Activated CD8-positive, alpha-beta T cell treated with anti-CD3 and anti-CD28 coated beads, Interleukin-2, amount 10 ng/mL, durations not matched to agents 7 days and 5 days (primary cell): ENCODE data around the gene KCNK4. TPM values are rescaled to one million over a fixed set of nuclear protein-coding genes. Genes with fewer than 3 reads are reported as not detected.

Source experiments
- ATAC-seq: fragments of 150-1000 bp; cut with Tn5 transposase; one replicate; pipeline ENCODE4 v1.10.0; 2021; ENCODE audit warnings: moderate library complexity
- CTCF ChIA-PET: fragments of 350-600 bp; sonication (Branson Sonifier 250); formaldehyde crosslinking; loops from one replicate; lab custom pipeline; 2021; ENCODE audit warnings: antibody characterized with exemption; lab: Charles Lee
- POLR2A ChIA-PET: fragments of 350-600 bp; sonication (Branson Sonifier 250); formaldehyde crosslinking; loops from one replicate; lab custom pipeline; 2021; ENCODE audit warnings: antibody characterized with exemption; lab: Charles Lee
- DNase-seq: peaks from one replicate; pipeline ENCODE4 v3.0.0-alpha.2; 2020
- H3K27ac Mint-ChIP-seq: one replicate; pipeline ENCODE4 v1.8.0; 2021; ENCODE audit warnings: mild to moderate bottlenecking, mixed read lengths
- H3K27me3 Mint-ChIP-seq: one replicate; pipeline ENCODE4 v1.8.0; 2021; ENCODE audit warnings: low read depth, mixed read lengths
- H3K36me3 Mint-ChIP-seq: one replicate; pipeline ENCODE4 v1.8.0; 2021; ENCODE audit warnings: low read depth, mixed read lengths
- H3K4me1 Mint-ChIP-seq: one replicate; pipeline ENCODE4 v1.8.0; 2021; ENCODE audit warnings: low read depth, mixed read lengths
- H3K4me3 Mint-ChIP-seq: one replicate; pipeline ENCODE4 v1.8.0; 2021; ENCODE audit warnings: mild to moderate bottlenecking, mixed read lengths
- H3K9me3 Mint-ChIP-seq: one replicate; pipeline ENCODE4 v1.8.0; 2022; ENCODE audit warnings: mixed read lengths; ENCODE audit not compliant: insufficient read depth
- total RNA-seq, 2 experiments: library from RNA; stranded (reverse); gene quantifications; one replicate each; pipeline ENCODE4 v1.2.3, GENCODE V29; 2021

The KCNK4 gene
- total RNA-seq, 2 experiments from 2014 or later = not detected

DNA sequence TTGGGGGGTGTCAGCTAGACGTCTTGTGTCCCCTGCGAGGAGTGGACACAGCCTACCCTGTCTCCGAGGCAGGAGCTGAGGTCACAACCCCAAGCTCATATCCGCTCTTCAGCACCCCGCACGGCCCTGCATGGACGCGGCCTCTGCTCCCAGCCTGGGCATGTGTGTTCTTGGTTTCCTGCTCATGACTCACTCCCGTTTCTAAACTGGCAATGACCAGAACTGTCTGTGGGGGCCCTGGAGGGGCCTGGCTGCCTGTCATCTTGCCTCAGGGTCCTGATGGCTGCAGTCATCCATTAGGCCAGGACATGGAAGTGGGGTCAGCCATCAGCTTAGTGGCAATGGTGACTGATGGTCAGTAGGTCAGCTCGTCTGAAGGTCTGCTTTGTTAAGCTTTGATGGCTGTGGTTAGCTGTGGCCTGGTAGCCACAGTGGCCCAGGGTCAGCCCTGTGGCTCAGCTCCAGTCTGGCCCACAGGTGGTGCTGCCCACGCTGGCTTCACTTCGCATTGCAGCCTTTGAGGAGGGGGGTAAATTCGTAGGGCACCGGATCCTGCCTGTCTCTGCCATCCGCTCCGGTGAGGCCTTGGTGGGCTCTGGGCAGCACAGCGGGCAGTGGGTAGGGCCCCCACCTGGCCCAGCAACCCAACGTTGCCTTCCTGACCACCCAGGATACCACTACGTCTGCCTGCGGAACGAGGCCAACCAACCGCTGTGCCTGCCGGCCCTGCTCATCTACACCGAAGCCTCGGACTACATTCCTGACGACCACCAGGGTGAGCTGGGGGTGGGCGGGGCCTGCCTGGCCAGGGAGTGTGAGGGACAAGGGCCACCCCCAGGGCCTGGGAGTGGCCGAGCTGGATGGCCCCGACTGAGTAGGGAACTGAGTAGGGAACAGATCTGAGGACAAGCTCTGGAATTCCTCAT is 27.8 kb upstream of the KCNK4 start:
- CTCF ChIA-PET = interaction anchor here (2.5 to 9.5 kb wide), 2 partner anchors 11 to 12 kb away, joined by 10 to 63 read pairs; partner anchors contain the start of gene PLCB3
- no peak overlapping the region for H3K27ac Mint-ChIP-seq

DNA sequence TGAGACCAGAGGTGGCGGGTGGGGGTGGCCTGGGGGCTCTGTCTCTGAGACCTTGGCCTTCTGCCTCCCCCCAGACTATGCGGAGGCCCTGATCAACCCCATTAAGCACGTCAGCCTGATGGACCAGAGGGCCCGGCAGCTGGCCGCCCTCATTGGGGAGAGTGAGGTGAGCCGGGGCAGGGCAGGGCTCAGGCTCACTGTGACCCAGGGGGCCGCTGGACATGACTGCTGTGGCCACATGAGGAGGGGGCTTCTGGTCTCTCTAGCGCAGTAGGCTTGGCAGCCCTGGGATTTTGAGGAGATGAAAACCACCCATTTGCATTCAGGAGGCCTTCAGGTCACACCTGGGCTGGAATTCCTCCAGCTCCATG is 27.2 kb upstream of the KCNK4 start:
- POLR2A ChIA-PET = interaction anchor here (1.2 to 2.4 kb wide), 3 partner anchors 12 to 19 kb away, joined by 3 to 7 read pairs (median 4); partner anchors contain the start of gene PLCB3

More for the DNA sequence above, 27.8 kb upstream of the KCNK4 start:
- DNase-seq (no peak), ATAC-seq (no peak)
- Mint-ChIP-seq H3K9me3 (no peaks in the 10 kb centered on the region), H3K4me1 (peaks cover 17% of the 10 kb centered on the region), H3K27me3 (no peaks in the 10 kb centered on the region), H3K4me3 (no peak overlapping the region), H3K36me3 (peaks cover 23% of the 10 kb centered on the region)
- POLR2A ChIA-PET = interaction anchor here (0.7 to 2.4 kb wide), 5 partner anchors 11 to 77 kb away, joined by 3 to 7 read pairs (median 4); partner anchors contain the start of genes FERMT3 and PLCB3

DNA sequence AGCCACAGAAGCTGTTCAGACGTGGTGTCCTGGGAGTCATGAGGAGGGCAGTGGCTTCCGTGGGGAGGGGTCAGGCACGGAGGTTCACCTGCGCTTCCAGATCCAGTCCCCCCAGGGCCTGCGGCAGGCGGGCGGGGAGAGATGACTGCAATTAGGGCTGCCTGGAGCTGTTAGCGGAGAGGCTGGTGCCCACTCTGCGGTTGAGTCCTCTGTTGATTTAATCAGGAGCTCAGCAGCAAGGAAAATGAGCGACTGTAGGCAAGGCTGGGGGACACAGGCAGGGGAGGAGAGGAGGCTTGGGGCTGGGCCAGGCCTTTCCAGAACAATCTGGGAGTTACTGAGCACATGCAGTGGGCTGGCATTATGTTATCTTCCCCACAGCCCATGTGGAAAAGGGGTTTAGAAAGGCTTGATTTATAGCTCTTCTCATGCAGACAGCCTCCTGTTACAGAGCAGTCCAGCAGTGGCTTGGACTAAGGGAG is 26.7 kb upstream of the KCNK4 start:
- ChIA-PET POLR2A (interaction anchor here (1.2 to 2.4 kb wide), 3 partner anchors 12 to 19 kb away, joined by 3 to 7 read pairs (median 4); partner anchors contain the start of gene PLCB3), CTCF (interaction anchor here (9.5 kb wide), 1 partner anchor 13 kb away, joined by 63 read pairs; the partner anchor contains the start of gene PLCB3)
- Mint-ChIP-seq H3K27me3 (no peaks in the 10 kb centered on the region), H3K27ac (no peak overlapping the region), H3K9me3 (no peaks in the 10 kb centered on the region), H3K36me3 (peaks cover 28% of the 10 kb centered on the region), H3K4me1 (peaks cover 22% of the 10 kb centered on the region), H3K4me3 (no peak overlapping the region)
- ATAC-seq (no peak), DNase-seq (no peak)

More for the DNA sequence above, 27.2 kb upstream of the KCNK4 start:
- Mint-ChIP-seq H3K27me3 (no peaks in the 10 kb centered on the region), H3K36me3 (peaks cover 28% of the 10 kb centered on the region), H3K9me3 (no peaks in the 10 kb centered on the region), H3K4me1 (peaks cover 24% of the 10 kb centered on the region), H3K27ac (no peak overlapping the region), H3K4me3 (no peak overlapping the region)
- ATAC-seq (no peak), DNase-seq (no peak)
- CTCF ChIA-PET = interaction anchor here (9.5 kb wide), 1 partner anchor 13 kb away, joined by 63 read pairs; the partner anchor contains the start of gene PLCB3

DNA sequence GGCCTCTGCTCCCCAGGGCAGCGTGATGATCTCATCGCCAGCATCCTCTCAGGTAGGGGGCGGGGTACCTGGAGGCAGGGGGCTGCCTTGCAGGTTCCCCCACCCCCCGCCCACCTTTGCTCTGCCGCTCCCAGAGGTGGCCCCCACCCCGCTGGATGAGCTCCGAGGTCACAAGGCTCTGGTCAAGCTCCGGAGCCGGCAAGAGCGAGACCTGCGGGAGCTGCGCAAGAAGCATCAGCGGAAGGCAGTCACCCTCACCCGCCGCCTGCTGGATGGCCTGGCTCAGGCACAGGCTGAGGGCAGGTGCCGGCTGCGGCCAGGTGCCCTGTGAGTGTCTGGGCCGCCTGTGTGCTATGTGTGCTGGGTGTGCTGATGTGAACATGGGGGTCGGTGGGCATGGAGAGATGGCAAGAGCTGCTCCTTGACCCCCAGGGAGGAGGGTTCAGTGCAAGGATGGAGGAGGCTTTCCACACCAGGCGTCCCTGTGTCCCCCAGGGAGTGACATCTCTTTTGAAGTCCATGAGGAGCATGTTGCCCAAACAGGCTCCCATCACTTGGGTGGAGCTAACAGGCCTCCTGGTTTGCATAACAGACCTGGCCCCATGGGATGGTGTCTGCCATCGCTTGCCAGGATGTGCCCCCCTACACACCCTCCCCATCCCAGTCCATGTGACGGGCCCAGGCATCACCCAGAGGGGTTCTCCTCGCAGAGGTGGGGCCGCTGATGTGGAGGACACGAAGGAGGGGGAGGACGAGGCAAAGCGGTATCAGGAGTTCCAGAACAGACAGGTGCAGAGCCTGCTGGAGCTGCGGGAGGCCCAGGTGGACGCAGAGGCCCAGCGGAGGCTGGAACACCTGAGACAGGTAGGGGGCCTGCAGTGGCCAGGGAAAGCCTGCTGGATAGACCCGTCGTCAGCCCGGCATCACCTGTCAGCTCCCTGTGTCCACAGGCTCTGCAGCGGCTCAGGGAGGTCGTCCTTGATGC is 25.6 kb upstream of the KCNK4 start:
- Mint-ChIP-seq H3K27me3 (no peaks in the 10 kb centered on the region), H3K27ac (no peak overlapping the region), H3K9me3 (no peaks in the 10 kb centered on the region), H3K36me3 (peaks cover 27% of the 10 kb centered on the region), H3K4me3 (no peak overlapping the region), H3K4me1 (peaks cover 23% of the 10 kb centered on the region)
- ChIA-PET CTCF (interaction anchor here (9.5 to 15.6 kb wide), 2 partner anchors 14 to 37 kb away, joined by 63 to 148 read pairs; partner anchors contain the start of genes CATSPERZ, ESRRA and PLCB3), POLR2A (interaction anchor here (0.6 to 2.4 kb wide), 4 partner anchors 13 to 43 kb away, joined by 3 to 7 read pairs (median 4); partner anchors contain the start of genes GPR137 and PLCB3)
- no peak for DNase-seq
- no peak for ATAC-seq

DNA sequence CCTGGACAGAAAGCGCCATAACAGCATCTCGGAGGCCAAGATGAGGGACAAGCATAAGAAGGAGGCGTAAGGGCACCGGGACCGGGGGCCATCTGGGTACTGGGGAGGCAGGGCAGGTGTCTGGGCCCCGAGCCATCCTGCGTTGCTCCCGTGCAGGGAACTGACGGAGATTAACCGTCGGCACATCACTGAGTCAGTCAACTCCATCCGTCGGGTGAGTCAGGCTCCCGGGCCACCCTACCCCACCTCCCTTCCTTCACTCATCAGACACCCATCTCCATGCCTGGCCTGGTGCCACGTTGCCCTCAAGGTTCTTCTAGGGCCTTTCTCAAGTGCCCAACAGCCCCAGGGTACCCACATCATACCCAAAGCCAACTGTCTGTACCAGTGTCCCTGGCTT is 24.8 kb upstream of the KCNK4 start:
- ATAC-seq = no peak
- H3K4me3 Mint-ChIP-seq = no peak overlapping the region

DNA sequence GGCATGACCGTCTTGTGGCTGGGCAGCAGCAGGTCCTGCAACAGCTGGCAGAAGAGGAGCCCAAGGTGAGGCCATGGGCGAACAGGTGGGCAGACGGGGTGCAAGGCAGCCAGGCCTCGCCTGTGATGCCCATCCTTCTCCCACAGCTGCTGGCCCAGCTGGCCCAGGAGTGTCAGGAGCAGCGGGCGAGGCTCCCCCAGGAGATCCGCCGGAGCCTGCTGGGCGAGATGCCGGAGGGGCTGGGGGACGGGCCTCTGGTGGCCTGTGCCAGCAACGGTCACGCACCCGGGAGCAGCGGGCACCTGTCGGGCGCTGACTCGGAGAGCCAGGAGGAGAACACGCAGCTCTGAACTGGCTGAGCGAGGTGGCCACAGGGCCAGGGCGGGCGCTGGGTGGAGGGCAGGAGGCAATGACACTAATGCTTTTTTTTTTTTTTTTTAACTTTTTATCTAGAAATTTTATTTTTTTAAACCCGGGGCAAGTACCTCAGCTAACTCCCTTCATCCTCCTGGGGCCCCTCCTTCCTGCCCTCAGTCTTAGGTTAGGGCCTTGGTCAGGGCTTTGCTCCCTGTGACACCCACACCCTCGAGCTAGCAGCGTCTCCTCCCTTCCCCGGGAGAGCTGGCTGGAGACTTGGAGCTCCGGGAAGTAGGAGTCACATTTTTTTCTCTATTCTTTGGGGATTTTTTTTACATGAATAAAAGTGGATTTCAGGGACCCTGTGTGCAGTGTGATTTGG is 23.7 kb upstream of the KCNK4 start:
- CTCF ChIA-PET = interaction anchor here (1.0 to 15.6 kb wide), 7 partner anchors 16 to 70 kb away, joined by 3 to 148 read pairs (median 5); partner anchors contain the start of genes CATSPERZ, ESRRA, FERMT3 and PLCB3
- H3K4me3 Mint-ChIP-seq = no peak overlapping the region
- H3K27ac Mint-ChIP-seq = peak overlapping the region; percentile 97

More for the DNA sequence above, 24.8 kb upstream of the KCNK4 start:
- no peaks in the 10 kb centered on the region for H3K9me3 Mint-ChIP-seq
- H3K36me3 Mint-ChIP-seq = peaks cover 27% of the 10 kb centered on the region
- no peak overlapping the region for H3K27ac Mint-ChIP-seq
- H3K4me1 Mint-ChIP-seq = peaks cover 24% of the 10 kb centered on the region
- CTCF ChIA-PET = interaction anchor here (9.5 to 15.6 kb wide), 2 partner anchors 15 to 37 kb away, joined by 63 to 148 read pairs; partner anchors contain the start of genes CATSPERZ, ESRRA and PLCB3
- no peaks in the 10 kb centered on the region for H3K27me3 Mint-ChIP-seq
- POLR2A ChIA-PET = no interaction called here
- no peak for DNase-seq

DNA sequence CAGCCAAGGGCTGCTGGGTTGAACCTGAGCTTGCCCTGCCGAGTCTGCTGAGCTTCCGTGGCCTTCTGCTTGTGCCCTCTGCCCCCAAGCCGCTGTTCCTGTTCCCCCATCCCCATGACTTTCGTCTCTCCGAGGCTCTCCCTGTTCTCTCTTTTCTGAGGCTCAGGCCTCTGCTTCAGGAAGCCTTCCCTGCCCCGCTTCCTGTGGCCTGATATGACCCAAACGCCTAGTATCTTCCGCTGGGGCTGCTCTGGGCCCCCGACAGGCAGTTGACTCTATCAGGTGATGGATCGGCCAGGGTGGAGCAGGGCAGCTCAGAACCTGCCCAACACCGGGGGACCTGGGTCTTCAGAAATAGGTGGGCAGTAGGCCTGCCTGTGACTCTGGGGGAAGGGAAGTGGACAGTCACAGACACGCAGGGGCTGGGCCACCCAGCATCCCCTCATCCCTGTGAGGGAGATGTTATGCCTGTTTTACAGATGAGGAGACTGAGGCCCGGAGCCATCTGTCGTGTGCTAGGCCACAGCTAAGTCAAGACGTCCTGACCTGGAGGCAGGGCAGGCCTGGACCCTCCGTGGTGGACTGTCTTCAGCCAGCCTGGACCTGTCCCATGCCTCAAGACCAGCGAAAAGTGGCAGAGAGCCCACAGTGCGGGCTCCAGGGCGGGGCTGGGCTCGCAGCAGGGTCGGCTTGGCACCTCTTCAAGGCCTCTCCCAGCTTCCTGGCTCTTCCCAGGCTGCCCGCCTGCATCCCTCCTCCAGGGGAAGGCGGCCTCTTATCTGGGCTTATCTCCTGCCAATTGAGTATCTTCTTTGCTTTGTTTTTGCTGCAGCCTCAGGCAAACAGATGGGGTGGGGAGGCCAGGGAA is 22.8 kb upstream of the KCNK4 start:
- Mint-ChIP-seq H3K4me3 (peak overlapping the region; percentile 93), H3K27ac (peak overlapping the region; percentile 97), H3K4me1 (peaks cover 34% of the 10 kb centered on the region), H3K27me3 (no peaks in the 10 kb centered on the region), H3K36me3 (peaks cover 23% of the 10 kb centered on the region), H3K9me3 (no peaks in the 10 kb centered on the region)
- CTCF ChIA-PET = interaction anchor here (1.0 to 15.6 kb wide), 12 partner anchors 12 to 71 kb away, joined by 3 to 148 read pairs (median 4); partner anchors contain the start of genes CATSPERZ, ESRRA, FERMT3 and PLCB3
- ATAC-seq = no peak
- DNase-seq = no peak
- POLR2A ChIA-PET = interaction anchor here (0.6 to 5.6 kb wide), 16 partner anchors 9 to 82 kb away, joined by 3 to 79 read pairs (median 6); partner anchors contain the start of genes BAD, CCDC88B, ESRRA and FERMT3

More for the DNA sequence above, 23.7 kb upstream of the KCNK4 start:
- Mint-ChIP-seq H3K27me3 (no peaks in the 10 kb centered on the region), H3K36me3 (peaks cover 25% of the 10 kb centered on the region), H3K4me1 (peaks cover 32% of the 10 kb centered on the region), H3K9me3 (no peaks in the 10 kb centered on the region)
- ATAC-seq (no peak), DNase-seq (no peak)
- POLR2A ChIA-PET = interaction anchor here (0.6 to 5.6 kb wide), 4 partner anchors 16 to 61 kb away, joined by 3 to 79 read pairs (median 10); partner anchors contain the start of genes BAD, FERMT3, GPR137 and PLCB3

DNA sequence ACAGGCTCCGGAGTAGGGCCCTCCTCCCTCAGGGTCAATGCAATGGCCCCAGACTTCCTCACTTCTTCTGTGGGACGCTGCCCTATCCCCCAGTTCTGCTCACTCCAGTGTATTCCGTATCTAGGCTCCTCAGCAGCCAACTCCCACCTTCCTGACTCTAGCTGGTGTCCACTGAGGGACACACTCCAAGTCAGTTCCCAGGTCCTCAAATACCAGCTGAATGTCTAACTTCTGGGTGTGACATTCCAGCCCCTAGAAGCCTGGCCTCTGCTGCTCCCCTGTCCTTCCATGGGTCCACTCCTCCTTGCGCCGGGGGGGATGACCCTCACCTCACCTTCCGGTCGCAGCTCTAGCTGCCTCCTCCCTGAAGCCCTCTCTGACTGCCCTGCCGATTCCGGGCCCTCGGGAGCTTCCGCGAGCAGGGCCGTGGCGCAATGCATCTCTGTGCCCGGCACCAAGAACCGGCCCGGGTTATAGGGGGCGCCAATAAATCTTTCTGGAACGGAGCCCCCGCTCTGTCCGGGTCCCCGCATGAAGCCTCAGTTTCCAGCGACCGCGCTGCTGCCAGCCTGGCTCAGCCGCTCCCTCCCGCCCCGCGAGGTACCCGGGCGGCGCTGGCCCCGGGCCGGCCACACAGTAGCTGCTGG is 22.1 kb upstream of the KCNK4 start:
- POLR2A ChIA-PET = interaction anchor here (0.8 to 5.6 kb wide), 17 partner anchors 9 to 83 kb away, joined by 3 to 79 read pairs (median 7); partner anchors contain the start of genes BAD, CCDC88B, ESRRA and FERMT3
- CTCF ChIA-PET = interaction anchor here (1.0 to 15.6 kb wide), 11 partner anchors 13 to 71 kb away, joined by 3 to 148 read pairs (median 4); partner anchors contain the start of genes CATSPERZ, ESRRA, FERMT3 and PLCB3
- Mint-ChIP-seq H3K4me1 (peaks cover 34% of the 10 kb centered on the region), H3K27me3 (no peaks in the 10 kb centered on the region), H3K27ac (peak overlapping the region; percentile 97), H3K9me3 (no peaks in the 10 kb centered on the region), H3K36me3 (peaks cover 26% of the 10 kb centered on the region), H3K4me3 (peak overlapping the region; percentile 93)
- DNase-seq (peak; percentile 71), ATAC-seq (peak; percentile 13)
